ENCODE measurements around the gene NKTR. TPM values are rescaled to one million over a fixed set of nuclear protein-coding genes. Genes with fewer than 3 reads are reported as not detected.
A peak's percentile ranks its signal among the peaks of the same experiment; 100 is the strongest.

NKTR gene
- total RNA-seq, 2 experiments from 2014 or later: 90.2 to 154 TPM

DNA sequence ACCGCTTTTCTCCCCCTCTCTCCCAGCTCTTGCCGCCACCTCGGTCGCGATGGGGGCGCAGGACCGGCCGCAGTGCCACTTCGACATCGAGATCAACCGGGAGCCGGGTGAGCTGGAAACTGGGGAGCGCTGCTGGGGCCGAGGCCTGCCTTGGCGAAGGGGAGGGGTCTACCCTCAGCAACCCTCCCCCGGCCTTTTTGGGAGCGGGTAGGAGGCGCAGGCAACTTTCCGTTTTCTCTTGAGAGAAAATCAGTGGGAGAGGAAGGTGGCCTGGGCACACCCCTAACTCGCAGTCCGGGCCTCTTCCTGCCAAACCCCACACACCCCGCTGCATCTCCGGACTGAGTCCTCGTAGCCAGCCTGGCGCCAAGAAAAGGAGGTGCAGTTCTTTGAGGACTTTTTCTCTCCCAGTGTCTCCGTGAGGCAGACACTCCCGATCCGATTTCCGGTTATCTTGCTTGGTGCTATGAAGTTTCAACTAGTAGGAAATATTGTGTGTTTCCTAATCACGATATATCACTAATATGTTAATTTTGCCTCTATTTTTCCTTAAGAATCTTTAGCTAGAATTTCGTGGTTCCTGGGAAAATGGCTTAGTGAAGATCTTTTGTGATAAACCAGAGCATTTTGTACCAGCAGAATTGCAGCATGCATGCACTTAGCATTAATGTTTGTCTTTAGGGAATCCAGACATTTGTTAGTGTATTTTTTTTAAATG is 631 bp downstream of the NKTR start:
- H3K9me2 ChIP-seq (ENCODE audit: insufficient read depth, low read length): no peaks in the 10 kb centered on the region
- ChIA-PET POLR2A (interaction anchor here (0.5 to 3.8 kb wide), 7 partner anchors 8 to 48 kb away, joined by 3 to 33 read pairs (median 4); partner anchors contain the start of genes SEC22C and SS18L2), CTCF (ENCODE audit: unreplicated experiment) (interaction anchor here (0.7 to 2.2 kb wide), 5 partner anchors 10 to 22 kb away, joined by 3 to 6 read pairs (median 5); partner anchors contain the start of gene SEC22C)
- peaks cover 38% of the 10 kb centered on the region for H4K20me1 ChIP-seq (ENCODE audit: insufficient read depth, low read length)
- peak overlapping the region; percentile 2; the same call in 1 of the 2 replicates for H2AFZ ChIP-seq (ENCODE audit: low read length)
- TF ChIP-seq, protein P1, sequence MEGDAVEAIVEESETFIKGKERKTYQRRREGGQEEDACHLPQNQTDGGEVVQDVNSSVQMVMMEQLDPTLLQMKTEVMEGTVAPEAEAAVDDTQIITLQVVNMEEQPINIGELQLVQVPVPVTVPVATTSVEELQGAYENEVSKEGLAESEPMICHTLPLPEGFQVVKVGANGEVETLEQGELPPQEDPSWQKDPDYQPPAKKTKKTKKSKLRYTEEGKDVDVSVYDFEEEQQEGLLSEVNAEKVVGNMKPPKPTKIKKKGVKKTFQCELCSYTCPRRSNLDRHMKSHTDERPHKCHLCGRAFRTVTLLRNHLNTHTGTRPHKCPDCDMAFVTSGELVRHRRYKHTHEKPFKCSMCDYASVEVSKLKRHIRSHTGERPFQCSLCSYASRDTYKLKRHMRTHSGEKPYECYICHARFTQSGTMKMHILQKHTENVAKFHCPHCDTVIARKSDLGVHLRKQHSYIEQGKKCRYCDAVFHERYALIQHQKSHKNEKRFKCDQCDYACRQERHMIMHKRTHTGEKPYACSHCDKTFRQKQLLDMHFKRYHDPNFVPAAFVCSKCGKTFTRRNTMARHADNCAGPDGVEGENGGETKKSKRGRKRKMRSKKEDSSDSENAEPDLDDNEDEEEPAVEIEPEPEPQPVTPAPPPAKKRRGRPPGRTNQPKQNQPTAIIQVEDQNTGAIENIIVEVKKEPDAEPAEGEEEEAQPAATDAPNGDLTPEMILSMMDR (conservative IDR thresholded peaks at IDR 0.05; ENCODE audit: low read length): no peak
- no peak for TF ChIP-seq EZH2phosphoT487 (IDR thresholded peaks at IDR 0.05; ENCODE audit: borderline replicate concordance, low read depth, low read length)
- peaks cover 39% of the 10 kb centered on the region for H3K4me1 ChIP-seq (ENCODE audit: insufficient read depth, low read length, poor library complexity, severe bottlenecking)
- peak overlapping the region; percentile 78 for H3K4me3 ChIP-seq (ENCODE audit: low read depth, low read length, poor library complexity, severe bottlenecking)
- H3K4me2 ChIP-seq (ENCODE audit: low read length): peak overlapping the region; percentile 88
- H3K36me3 ChIP-seq (ENCODE audit: insufficient read depth, low read length): peaks cover 49% of the 10 kb centered on the region
- no TSS peak for BruUV-seq (replicated peaks)
- peaks cover 58% of the 10 kb centered on the region for H3K79me2 ChIP-seq (ENCODE audit: insufficient read depth, low read depth, low read length)
- H3K27ac ChIP-seq (ENCODE audit: low read depth, low read length, poor library complexity, severe bottlenecking): peak overlapping the region; percentile 93
- no peaks in the 10 kb centered on the region for H3K9me3 ChIP-seq (ENCODE audit: low read length)
- intact Hi-C loops (cut with micrococcal nuclease; ENCODE audit: unreplicated experiment): loop anchor here (1.0 kb wide), 2 partner anchors 11 to 19 kb away; partner anchors contain the start of gene SS18L2
- DNase-seq (ENCODE audit: low spot score): peak; percentile 68

DNA sequence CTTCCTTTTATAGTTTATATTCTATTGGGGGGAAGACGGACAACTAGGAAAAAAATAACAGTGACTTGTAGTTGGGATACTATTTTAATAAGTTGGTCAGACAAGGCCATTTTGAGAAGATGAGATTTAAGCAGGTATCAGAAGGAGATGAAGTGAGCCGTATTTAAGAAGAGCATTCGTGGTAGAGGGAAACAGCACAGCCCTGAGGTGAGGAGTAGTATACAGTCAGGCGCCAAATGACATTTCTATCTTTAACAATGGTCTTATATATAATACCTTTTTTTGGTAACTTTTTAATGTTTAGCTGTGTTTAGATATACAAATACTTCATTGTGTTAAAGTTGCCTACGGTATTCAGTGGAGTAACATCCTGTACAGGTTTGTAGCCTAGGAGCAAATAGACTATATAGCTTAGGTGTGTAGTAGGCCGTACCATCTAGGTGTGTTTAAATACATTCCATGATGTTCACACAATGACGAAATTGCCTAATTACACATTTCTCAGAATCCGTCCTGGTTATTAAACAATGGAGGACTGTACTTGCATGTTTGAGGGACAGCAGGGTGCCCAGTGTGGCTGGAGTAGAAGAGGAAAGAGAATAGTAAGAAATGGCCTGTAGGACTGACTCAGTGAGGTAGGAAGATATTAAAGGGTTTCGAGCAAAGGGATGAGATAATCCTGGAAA is 1.6 kb downstream of the NKTR start:
- H3K79me2 ChIP-seq (ENCODE audit: insufficient read depth, low read depth, low read length): peaks cover 67% of the 10 kb centered on the region
- ChIA-PET POLR2A (interaction anchor here (0.6 to 3.8 kb wide), 11 partner anchors 9 to 1315 kb away, joined by 3 to 33 read pairs (median 4); partner anchors contain the start of genes SEC22C and SS18L2), CTCF (ENCODE audit: unreplicated experiment) (interaction anchor here (0.9 to 2.2 kb wide), 3 partner anchors 9 to 13 kb away, joined by 3 to 5 read pairs (median 4); no protein-coding TSS in a partner anchor)
- intact Hi-C loops (cut with micrococcal nuclease; ENCODE audit: unreplicated experiment): no loop called here
- BruUV-seq (replicated peaks): TSS peak; percentile 69
- peaks cover 52% of the 10 kb centered on the region for H3K36me3 ChIP-seq (ENCODE audit: insufficient read depth, low read length)
- H4K20me1 ChIP-seq (ENCODE audit: insufficient read depth, low read length): peaks cover 38% of the 10 kb centered on the region
- H3K4me2 ChIP-seq (ENCODE audit: low read length): peak overlapping the region; percentile 88
- DNase-seq (ENCODE audit: low spot score): peak; percentile 55
- no peaks in the 10 kb centered on the region for H3K9me3 ChIP-seq (ENCODE audit: low read length)
- H3K27ac ChIP-seq (ENCODE audit: low read depth, low read length, poor library complexity, severe bottlenecking): peak overlapping the region; percentile 93
- TF ChIP-seq EZH2phosphoT487 (IDR thresholded peaks at IDR 0.05; ENCODE audit: borderline replicate concordance, low read depth, low read length): no peak
- TF ChIP-seq, protein P1 (conservative IDR thresholded peaks at IDR 0.05; ENCODE audit: low read length): peak; percentile 60; the same call in 1 of the 2 replicates
- peak overlapping the region; percentile 78 for H3K4me3 ChIP-seq (ENCODE audit: low read depth, low read length, poor library complexity, severe bottlenecking)
- no peak overlapping the region for H2AFZ ChIP-seq (ENCODE audit: low read length)
- peaks cover 39% of the 10 kb centered on the region for H3K4me1 ChIP-seq (ENCODE audit: insufficient read depth, low read length, poor library complexity, severe bottlenecking)
- no peaks in the 10 kb centered on the region for H3K9me2 ChIP-seq (ENCODE audit: insufficient read depth, low read length)
